ELR (cell line): Measurements from ENCODE around the gene KIAA0825.

Source experiments
- DNase-seq: peaks from one replicate; pipeline ENCODE4 v3.0.0-alpha.2; 2015; ENCODE audit warnings: low read depth

Gene KIAA0825, protein sequence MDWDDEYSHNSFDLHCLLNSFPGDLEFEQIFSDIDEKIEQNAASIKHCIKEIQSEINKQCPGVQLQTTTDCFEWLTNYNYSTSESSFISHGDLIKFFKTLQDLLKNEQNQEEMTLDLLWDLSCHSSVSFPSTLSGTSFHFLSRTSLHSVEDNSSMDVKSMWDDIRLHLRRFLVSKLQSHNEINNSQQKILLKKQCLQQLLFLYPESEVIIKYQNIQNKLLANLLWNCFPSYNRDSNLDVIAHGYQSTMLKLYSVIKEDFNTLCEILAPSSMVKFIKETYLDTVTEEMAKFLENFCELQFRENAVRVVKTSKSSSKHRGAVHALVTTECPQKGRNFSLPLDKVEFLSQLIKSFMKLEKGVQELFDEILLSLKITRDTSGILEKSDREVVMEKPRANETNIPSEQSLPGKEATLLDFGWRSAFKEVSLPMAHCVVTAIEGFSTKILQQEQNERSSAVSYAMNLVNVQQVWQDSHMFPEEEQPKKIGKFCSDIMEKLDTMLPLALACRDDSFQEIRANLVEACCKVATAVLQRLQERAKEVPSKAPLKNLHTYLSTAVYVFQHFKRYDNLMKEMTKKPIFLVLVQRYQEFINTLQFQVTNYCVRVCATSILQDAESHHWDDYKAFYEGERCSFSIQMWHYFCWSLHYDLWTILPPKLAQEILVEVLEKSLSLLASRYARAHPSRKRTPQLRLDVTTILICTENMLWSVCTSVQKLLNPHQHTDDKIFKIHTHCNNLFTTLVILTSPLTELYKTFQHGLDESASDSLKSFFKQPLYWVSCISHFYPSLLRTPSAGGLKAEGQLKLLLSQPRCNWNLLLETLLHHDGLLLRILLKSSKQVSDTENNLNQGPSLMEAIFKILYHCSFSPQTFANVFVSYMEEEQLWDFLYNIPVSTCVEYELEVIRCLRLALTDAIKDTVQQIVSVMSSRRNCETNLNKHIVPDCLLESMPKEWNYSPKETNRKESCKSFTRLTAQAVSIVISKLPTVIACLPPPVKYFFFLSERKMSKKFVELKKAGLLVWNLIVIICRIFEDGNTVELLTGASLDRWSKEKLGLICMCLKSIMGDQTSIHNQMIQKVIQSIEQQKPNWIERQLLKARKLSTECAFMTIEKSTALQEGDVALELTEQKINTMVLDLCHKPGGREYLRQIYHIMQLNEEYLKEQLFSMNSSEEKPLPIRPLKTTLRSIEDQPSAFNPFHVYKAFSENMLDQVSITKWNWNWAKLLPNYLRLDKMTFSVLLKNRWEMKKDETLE (N-terminal part only)

DNA sequence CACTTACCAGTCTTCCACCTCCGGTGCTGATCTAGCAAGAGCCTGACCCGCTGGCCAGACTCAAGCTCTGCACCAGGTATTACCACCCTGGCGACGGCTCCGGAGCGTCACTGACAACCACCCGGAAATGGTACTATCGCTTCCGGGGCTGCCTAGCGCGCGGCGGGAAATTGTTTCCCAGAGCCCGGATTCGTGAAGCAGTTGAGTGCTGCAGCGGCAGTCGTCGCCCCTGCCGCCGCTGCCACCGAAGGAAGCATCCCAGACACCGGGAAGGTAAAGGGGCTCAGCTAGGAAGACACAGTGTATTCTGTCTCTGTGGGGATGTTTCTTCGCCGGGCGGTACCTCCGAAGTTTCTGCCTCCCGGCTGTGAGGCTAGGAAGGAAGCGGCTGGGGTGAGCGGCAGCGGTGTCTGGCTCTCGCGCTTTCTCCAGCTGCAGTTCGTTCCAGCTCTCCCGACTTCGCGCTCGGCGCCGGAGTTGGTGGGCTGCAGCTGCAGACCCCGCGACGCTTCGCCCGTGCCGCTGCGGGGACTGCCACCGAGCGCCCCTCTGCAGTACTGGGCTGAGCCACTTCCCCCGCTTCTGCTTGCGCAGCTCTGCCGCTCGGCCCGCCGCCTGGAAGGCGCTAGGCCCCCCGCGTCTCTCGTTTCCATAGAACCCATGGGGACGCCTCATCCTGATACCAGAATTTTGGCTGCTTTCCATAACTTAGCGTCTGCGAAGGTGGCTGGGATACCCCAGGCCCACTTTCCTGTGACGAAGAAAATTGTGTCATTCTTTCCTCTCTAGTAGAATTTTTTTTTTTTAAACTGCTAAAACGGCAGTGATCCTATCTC lies at the start of gene KIAA0825, which contains the start of gene SLF1:
KIAA0825 (minus strand) TSS at position 112 of the 836 bp plus-strand sequence. CDS start 81,478 bp downstream, outside the sequence.
SLF1 (plus strand) TSS at position 177 of the 836 bp plus-strand sequence. CDS start 10,142 bp downstream, outside the sequence.
- DNase-seq, result peak; percentile 92

DNA sequence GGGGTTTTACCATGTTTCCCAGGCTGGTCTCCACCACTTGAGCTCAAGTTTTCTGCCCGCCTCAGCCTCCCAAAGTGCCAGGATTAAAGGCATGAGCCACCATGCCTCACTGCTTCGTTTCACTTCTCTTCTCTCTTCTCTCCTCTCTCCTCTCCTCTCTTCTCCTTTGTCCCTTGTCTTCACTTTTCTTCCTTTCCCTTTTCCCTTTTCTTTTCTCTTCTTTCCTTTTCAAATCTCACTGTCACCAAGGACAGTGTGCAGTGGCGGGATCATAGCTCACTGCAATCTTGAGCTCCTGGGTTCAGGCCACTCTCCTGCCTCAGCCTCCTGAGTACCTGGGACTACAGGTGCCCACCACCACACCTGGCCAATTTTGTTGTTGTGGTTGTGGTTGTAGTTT lies 49.5 kb upstream of the KIAA0825 start:
- DNase-seq, result no peak

DNA sequence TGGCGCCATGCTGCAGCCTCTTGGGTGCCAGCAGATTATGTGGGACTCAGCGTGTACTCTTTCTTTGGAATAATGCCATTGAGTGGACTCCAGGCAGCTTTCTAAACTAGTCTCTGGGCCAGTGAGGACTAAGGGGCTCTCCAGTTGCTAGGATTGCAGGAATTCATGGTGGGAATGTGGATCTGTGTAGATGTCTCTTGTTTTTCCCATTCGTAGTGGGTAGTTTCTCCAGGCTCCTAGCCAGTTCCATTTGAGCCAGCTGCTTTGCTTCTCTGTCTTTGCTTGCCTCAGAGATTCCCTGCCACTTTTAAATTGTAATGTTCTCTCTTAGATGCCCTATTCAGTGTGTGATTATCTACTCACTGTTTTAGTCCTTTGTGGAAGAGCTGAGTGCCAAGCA lies 42.7 kb upstream of the KIAA0825 start:
- no peak for DNase-seq

DNA sequence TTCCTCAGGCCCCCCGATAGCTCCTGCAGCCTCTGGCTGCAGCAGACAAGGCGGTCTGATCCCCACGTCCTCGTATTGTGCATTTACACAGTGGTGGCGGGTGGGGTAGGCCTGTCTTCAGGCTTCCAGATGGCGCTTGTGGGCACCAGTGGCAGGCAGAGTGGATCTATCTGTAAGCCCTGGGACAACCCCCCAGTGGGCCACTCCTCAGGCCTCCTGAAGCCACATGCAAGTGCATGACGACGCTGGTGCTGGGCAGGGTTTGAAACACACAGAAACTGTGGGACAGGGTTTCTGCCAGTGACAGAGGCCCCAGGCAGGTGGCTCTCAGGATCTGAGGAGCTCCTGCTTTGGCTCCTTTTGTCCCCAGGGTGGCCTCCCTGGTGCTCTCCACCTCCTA lies 42.1 kb upstream of the KIAA0825 start:
- DNase-seq, result no peak

DNA sequence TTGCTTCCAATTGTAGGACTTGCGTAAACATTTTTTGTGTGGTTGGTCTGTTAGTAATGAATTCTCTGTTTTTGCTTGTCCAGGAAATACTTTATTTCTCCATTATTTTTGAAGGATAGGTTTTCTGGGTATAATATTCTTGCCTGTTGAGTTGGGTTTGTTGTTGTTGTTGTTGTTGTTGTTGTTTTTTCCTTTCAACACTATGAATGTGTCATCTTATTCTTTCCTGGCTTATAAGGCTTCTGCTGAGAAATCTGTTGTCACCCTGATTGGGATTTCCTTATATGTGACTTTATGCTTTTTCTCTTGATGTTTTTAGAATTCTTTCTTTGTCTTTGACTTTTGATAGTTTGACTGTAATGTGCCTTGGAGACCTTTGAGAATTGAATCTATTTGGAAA lies 39.9 kb upstream of the KIAA0825 start:
- DNase-seq, result no peak

DNA sequence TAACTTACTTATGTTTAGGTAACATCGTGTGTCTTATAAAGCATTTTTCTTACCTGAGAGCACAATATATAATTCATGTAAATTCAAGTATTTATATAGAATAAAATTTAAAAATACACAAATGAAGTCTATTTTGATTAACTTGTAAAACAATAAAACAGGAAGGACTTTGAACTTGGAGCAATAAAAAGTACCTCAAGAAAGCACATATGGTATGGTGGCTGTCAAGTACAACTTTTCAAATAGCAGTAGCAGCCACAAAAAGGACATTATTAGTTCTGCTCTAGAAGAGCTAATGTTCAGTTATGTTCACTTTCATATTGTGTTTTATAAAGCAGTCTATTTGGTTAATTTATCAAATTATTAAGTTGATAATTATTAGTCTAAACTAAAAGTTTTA lies 31.5 kb upstream of the KIAA0825 start:
- DNase-seq, result no peak

DNA sequence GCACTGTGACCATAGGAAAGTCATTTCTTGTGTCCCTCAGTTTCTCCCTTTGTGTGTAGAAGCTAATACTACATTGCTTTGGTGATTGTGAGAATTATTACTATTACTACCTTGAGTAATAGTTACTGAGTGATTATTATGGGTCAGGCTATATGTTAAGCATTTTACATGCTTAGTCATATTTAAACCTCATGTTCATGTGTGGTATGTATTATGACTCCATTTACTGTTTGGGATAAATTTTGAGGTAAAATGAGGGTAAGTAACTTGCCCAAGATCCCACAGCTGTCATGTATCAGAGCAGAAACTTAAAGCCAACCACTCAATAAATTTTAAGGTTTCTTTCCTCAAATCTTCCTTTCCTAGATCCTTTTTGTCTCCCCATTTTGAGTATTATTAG lies 28.4 kb upstream of the KIAA0825 start:
- DNase-seq, result no peak

DNA sequence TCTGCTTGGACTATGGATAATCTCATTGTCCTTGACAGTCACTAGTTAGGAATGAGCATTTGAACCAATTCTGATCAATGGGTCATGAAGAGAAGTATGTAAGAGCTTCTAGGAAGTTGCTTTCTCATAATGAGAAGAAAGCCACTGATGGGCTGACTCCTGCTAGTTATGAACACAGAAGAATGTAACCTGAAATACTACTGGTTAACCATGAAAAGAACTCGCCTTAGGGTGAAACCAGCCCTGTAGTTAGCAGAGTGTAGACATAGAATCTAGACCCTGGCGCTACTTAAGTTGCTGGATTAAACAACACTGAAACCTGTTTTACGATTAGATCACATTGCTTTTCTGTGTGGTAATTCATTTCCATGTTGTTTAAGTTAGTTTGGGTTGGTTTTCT lies 26.6 kb upstream of the KIAA0825 start:
- no peak for DNase-seq

DNA sequence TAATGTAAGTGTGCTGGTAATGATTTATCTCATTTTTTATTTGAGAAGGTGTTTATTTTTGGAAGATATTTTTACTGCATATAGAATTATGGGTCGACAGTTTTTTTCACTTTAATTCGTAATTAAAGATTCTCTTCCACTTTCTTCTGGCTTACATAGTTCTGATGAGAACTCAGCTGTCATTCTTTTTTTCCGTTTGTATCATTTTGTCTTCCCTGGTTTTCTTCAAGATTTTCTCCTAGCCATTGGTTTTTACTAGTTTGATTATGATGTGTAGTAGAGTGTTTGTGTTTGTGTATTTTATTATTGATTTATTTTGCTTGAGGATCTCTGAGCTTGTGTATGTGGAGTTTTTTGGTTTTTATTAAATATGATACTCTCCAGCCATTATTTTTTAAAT lies 21.8 kb upstream of the KIAA0825 start:
- no peak for DNase-seq

DNA sequence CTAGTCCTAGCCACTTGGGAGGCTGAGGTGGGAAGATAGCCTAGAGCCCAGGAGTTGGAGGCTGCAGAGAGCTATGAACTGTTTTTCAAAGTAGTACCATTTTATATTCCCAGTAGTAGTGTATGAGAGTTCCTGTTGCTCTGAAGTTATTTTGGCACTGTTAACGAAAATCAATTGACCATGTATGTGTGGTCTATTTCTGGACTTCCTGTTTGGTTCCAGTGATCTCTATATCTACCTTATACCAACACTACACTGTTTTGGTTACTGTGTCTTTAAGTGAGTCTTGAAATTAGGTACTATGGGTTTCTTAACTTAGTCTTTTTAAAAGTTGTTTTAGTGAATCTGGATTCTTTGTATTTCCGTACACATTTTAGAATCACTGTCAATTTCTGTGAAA lies 13.6 kb upstream of the KIAA0825 start:
- no peak for DNase-seq

DNA sequence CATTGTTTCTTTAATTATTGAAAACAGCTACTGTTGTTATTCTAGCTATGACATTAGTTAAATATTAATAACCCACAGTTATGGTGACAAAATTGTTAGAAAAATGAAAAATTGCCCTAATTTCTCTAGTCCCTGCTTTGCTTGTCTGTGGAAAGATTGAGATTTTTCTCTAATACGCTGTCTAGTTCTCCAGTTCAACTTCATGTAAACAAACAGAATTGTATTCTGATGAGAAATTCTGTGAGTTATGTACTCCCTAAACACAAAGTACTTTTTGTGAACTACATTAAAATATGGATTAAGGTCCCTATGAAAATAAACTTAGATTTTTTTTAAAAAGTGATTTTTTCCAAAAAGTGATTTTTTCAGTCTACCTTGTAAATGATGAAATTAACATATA lies 8.8 kb upstream of the KIAA0825 start:
- DNase-seq, result no peak

DNA sequence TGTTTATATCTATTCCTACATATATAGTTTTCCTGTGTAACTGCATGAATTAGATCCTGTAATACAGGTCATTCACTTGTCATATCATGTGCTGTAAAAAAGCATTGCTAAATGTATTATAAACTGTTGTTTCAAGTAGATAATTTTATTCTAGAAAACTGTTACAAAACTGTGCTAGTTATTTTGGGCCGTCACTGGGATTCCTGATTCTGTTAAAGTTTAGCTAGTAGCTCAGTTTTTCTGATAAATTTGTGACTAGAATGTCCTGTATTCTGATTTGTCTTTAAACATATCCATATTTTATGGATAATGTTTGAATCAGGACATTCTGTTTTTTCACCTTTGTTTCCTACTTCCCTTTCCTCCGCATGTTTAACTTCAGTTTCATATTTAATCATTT lies 5.5 kb upstream of the KIAA0825 start:
- no peak for DNase-seq

DNA sequence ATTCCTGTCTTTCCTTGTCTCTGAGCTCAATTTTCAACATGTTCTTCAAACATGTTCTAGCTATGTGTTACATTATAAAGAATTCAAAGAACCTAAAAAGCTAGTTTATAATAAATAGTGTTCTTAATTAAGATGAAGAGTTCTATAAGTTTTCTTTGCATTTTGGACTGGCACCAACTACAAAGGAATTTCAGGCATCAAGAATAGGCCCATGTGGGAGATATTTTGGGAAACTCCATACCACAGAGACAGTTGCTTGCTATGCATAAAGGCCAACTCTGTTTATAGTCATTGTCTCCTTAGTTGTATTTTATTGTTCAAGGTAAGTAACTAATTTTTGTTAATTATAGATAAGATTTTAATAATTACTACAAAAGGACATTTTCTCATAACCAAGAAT lies 4.6 kb upstream of the KIAA0825 start:
- DNase-seq, result no peak

DNA sequence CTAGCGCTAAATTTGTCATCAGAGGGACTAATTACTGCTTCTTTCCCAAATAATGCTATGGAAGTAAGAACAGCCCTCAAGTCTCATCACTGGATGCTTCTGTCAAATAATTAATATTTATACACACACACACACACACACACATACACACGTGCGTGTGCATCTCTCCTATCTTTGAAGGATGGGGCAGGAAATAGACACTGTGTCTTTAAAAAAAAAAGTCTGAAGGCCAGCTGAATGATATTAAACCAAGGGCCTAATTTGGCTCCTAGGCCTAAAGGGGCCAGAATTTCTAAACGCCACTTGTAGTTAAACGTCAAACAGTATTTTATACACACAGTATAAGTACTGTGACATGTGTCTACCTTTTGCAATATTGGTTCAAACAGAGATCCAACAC lies 3.4 kb upstream of the KIAA0825 start:
- DNase-seq, result no peak

DNA sequence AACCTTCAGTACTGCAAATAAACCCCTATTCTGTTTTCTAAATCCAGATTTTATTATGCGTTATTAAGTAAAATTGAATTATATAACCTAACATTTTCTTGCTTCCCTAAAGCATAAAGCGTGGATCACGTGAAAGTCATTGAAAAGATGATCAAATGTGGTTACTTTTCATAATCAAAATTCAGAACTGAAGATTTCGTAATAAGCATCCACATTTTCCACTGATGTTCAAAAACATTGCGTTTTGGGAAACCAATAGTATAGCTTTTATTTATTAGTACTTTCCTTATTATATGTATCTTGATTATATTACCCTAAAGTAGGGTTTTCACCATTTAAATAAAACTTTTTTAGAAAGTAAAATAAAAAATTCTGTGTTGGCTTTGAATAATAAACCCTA lies 1.9 kb upstream of the KIAA0825 start:
- DNase-seq, result no peak

DNA sequence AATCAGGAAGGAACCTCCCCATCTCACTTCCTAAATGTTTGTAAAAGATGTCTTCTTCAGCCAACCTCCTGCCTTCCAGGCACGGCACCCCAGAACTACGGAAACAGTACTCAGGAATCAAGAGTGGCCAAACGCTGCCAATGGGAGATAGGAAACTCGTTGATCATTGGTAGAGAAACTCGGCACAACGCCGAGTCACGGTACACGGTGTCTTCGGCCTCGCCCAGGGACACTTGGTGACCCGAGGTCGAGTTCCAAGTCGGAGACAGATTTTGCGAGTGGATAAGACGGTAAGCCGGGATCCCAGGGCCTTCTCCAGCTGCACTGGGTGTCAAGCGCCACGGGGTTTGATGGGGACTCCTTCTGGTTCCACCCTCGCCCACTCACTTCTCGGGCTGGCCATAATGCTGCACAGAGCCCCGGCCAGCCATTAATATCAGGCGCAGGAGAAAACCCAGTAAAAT lies 343 bp downstream of the KIAA0825 start:
- peak; percentile 84 for DNase-seq

DNA sequence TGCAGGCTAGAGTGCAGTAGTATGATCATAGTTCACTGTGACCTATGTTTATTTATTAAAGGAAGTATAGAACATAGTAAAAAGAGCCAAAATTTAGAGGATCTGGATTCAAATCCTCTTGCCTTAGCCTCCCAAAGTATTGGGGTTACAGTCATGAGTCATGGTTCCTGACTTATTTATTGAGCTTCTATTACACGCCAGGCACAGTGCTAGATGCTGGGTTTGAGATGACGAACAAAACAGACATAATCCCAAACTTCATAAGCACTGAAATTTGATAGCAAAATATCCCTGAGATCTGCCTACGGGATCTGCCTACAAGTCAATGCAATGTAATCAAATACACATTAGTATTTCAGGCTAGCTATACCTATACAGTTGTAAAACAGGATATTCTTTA lies 2.5 kb downstream of the KIAA0825 start:
- DNase-seq, result no peak

DNA sequence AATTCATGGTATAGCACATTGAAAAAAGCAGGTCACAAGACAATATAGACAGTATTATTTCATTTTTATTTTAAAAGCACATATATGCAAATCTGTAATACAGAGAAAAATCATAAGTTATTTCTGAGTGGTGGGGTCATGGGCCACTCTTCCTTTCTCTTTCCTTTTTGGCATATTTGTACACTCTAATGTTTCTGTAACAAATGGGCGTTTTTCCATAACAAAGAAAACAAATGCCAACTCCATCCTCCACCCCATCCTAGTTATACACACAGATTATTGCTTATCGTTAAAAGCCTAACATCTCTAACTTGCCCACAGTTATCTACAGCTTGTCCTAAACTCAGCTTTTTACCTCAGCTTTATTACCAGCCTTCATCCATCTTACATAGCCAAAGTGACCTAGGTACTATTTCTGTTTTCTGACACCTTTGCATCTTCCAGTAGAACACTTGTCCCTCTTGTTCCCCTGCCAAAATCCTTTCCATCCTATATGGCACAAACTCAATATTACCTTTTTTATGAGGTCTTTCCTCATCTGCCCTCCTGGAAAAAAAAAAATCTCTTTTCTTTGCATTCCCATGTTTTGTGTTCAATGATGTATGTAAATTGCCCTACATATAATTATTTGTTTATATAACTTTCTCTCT lies 4.1 kb downstream of the KIAA0825 start:
- no peak for DNase-seq

DNA sequence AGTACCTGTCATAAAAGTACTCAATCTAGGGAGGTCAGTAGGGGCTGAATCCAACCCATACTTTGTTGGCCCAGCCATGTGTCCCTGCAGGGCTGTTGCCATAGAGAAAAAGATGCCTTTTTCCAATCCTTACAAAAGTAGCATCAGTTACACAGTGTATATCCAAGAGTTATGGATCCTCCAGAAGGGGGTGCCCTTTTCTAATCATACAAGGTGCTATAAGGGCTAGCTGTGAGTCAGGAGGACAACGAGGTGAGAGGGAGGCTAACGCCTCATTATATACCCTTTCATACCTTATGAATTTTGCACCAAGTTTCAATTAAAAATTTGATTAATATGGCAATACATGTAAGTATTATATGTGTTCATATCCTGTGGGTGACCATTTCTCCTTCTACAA lies 4.8 kb downstream of the KIAA0825 start:
- DNase-seq, result peak; percentile 58

DNA sequence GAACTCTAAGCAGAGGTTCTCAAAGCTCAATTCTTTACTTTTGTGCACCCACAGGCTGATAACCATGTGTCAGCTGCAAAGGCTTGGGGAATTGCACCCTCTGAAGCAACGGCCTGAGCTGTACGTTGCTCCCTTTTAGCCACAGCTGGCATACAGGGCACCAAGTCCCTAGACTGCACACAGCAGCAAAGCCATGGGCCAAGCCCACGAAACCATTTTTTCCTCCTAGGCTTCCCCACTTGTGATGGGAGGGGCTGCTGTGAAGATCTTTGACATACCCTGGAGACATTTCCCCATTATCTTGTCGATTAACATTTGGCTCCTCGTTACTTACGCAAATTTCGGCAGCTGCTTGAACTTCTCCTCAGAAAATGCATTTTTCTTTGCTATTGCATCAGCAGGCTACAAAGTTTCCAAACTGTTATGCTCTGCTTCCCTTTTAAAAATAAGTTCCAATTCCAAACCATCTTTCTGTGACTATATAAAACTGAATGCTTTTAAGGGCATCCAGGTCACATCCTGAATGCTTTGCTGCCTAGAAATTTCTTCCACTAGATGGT lies 23.0 kb downstream of the KIAA0825 start:
- no peak for DNase-seq
